H9 (cell line): ENCODE data around the gene ADAM29. TPM values are rescaled to one million over a fixed set of nuclear protein-coding genes. Genes with fewer than 3 reads are reported as not detected.

Source experiments
- DNase-seq: peaks from one replicate; pipeline ENCODE4 v3.0.0-alpha.2; 2017
- H2AFZ ChIP-seq: one replicate; pipeline ENCODE4 v1.6.1; 2013; ENCODE audit warnings: mild to moderate bottlenecking, low read length, control low read depth, moderate library complexity
- H2AK5ac ChIP-seq: 2 replicates; pipeline ENCODE4 v1.6.1; 2013; ENCODE audit warnings: low read length, control low read depth, mixed read lengths; ENCODE audit not compliant: insufficient read length
- H2BK120ac ChIP-seq: one replicate; pipeline ENCODE4 v1.6.1; 2013; ENCODE audit warnings: low read depth, mild to moderate bottlenecking, low read length, control low read depth, inconsistent platforms; ENCODE audit not compliant: poor library complexity, severe bottlenecking
- H2BK12ac ChIP-seq: 2 replicates; pipeline ENCODE4 v1.6.1; 2013; ENCODE audit warnings: low read length, control low read depth, mixed read lengths, low read depth; ENCODE audit not compliant: insufficient read length
- H2BK15ac ChIP-seq: 2 replicates; pipeline ENCODE4 v1.6.1; 2013; ENCODE audit warnings: low read depth, low read length, control low read depth
- H2BK20ac ChIP-seq: one replicate; pipeline ENCODE4 v1.6.1; 2013; ENCODE audit warnings: low read depth, mild to moderate bottlenecking, low read length, control low read depth, inconsistent platforms; ENCODE audit not compliant: poor library complexity, severe bottlenecking
- H2BK5ac ChIP-seq: 2 replicates; pipeline ENCODE4 v1.6.1; 2013; ENCODE audit warnings: low read length, control low read depth, mixed read lengths; ENCODE audit not compliant: insufficient read length
- H3K14ac ChIP-seq: 2 replicates; pipeline ENCODE4 v1.6.1; 2013; ENCODE audit warnings: low read length, control low read depth; ENCODE audit not compliant: insufficient read depth
- H3K18ac ChIP-seq: 2 replicates; pipeline ENCODE4 v1.6.1; 2013; ENCODE audit warnings: low read depth, mild to moderate bottlenecking, mixed read lengths, low read length, control low read depth; ENCODE audit not compliant: insufficient read length
- H3K23ac ChIP-seq: 2 replicates; pipeline ENCODE4 v1.6.1; 2013; ENCODE audit warnings: low read length, control low read depth, mixed read lengths, low read depth; ENCODE audit not compliant: insufficient read length
- H3K23me2 ChIP-seq: 2 replicates; pipeline ENCODE4 v1.6.1; 2013; ENCODE audit warnings: low read depth, mild to moderate bottlenecking, mixed read lengths, low read length, control low read depth; ENCODE audit not compliant: insufficient read length, poor library complexity, severe bottlenecking
- H3K27ac ChIP-seq: 2 replicates; pipeline ENCODE4 v1.5.1; 2013; ENCODE audit warnings: low read length, control low read depth, mixed read lengths, low read depth; ENCODE audit not compliant: insufficient read length
- H3K27me3 ChIP-seq: 2 replicates; pipeline ENCODE4 v1.6.1; 2013; ENCODE audit warnings: low read length, control low read depth, inconsistent platforms; ENCODE audit not compliant: insufficient read depth
- H3K4ac ChIP-seq: 2 replicates; pipeline ENCODE4 v1.6.1; 2013; ENCODE audit warnings: low read depth, mild to moderate bottlenecking, control low read depth, inconsistent platforms, low read length, moderate library complexity
- H3K4me1 ChIP-seq: 2 replicates; pipeline ENCODE4 v1.6.1; 2013; ENCODE audit warnings: low read length, control low read depth, inconsistent platforms; ENCODE audit not compliant: insufficient read depth
- H3K4me2 ChIP-seq: 2 replicates; pipeline ENCODE4 v1.6.1; 2013; ENCODE audit warnings: low read length, control low read depth, mixed read lengths; ENCODE audit not compliant: insufficient read length, insufficient read depth
- H3K56ac ChIP-seq: 2 replicates; pipeline ENCODE4 v1.6.1; 2013; ENCODE audit warnings: low read depth, mild to moderate bottlenecking, mixed read lengths, low read length, control low read depth; ENCODE audit not compliant: insufficient read length
- H3K79me1 ChIP-seq: 2 replicates; pipeline ENCODE4 v1.6.1; 2013; ENCODE audit warnings: low read depth, mild to moderate bottlenecking, moderate library complexity, low read length, control low read depth, inconsistent platforms; ENCODE audit not compliant: insufficient read depth, poor library complexity, severe bottlenecking
- H3K79me2 ChIP-seq: 2 replicates; pipeline ENCODE4 v1.6.1; 2013; ENCODE audit warnings: low read length, control low read depth, inconsistent platforms; ENCODE audit not compliant: insufficient read depth
- H3K9ac ChIP-seq: 2 replicates; pipeline ENCODE4 v1.6.1; 2013; ENCODE audit warnings: low read length, control low read depth, mixed read lengths; ENCODE audit not compliant: insufficient read length; ENCODE audit errors: extremely low read depth
- H3K9me3 ChIP-seq: one replicate; pipeline ENCODE4 v1.6.1; 2013; ENCODE audit warnings: low read depth, low read length, inconsistent platforms; ENCODE audit not compliant: control insufficient read depth
- H3T11ph ChIP-seq: one replicate; pipeline ENCODE4 v1.6.1; 2013; ENCODE audit warnings: mild to moderate bottlenecking, low read length, control low read depth, inconsistent platforms
- H4K20me1 ChIP-seq: one replicate; pipeline ENCODE4 v1.6.1; 2013; ENCODE audit not compliant: control insufficient read depth, insufficient read length, insufficient read depth
- H4K5ac ChIP-seq: 2 replicates; pipeline ENCODE4 v1.6.1; 2013; ENCODE audit warnings: low read depth, mild to moderate bottlenecking, mixed read lengths, low read length, control low read depth; ENCODE audit not compliant: insufficient read length
- H4K8ac ChIP-seq: replicated peaks from 2 replicates; pipeline ENCODE4 v1.6.1; 2013; ENCODE audit warnings: low read length, control low read depth, mixed read lengths, low read depth; ENCODE audit not compliant: insufficient read length
- H4K91ac ChIP-seq: 2 replicates; pipeline ENCODE4 v1.6.1; 2013; ENCODE audit warnings: low read depth, mild to moderate bottlenecking, moderate library complexity, mixed read lengths, low read length, control low read depth; ENCODE audit not compliant: insufficient read length
- H3K27ac Mint-ChIP-seq, 3 experiments: 2 replicates in 2 of 3; 3 replicates in 1 of 3; pipeline ENCODE4 v1.8.0; 2020 to 2021; ENCODE audit warnings: mixed read lengths in 3 of 3, mild to moderate bottlenecking in 1 of 3, moderate library complexity in 1 of 3
- H3K27me3 Mint-ChIP-seq: 2 replicates; pipeline ENCODE4 v1.8.0; 2021; ENCODE audit warnings: low read depth, mild to moderate bottlenecking, moderate library complexity, mixed read lengths
- H3K36me3 Mint-ChIP-seq, 3 experiments: 2 replicates in 2 of 3; 3 replicates in 1 of 3; pipeline ENCODE4 v1.8.0; 2020 to 2021; ENCODE audit warnings: low read depth in 3 of 3, mixed read lengths in 3 of 3; ENCODE audit not compliant: insufficient read depth in 1 of 3
- H3K4me1 Mint-ChIP-seq, 2 experiments: 2 replicates each; pipeline ENCODE4 v1.8.0; 2020; ENCODE audit warnings: mixed read lengths in 2 of 2
- H3K4me3 Mint-ChIP-seq, 2 experiments: 2 replicates in 1 of 2; 3 replicates in 1 of 2; pipeline ENCODE4 v1.8.0; 2020 to 2021; ENCODE audit warnings: mild to moderate bottlenecking in 2 of 2, mixed read lengths in 2 of 2, moderate library complexity in 1 of 2
- H3K9me3 Mint-ChIP-seq, 2 experiments: 2 replicates in 1 of 2; 3 replicates in 1 of 2; pipeline ENCODE4 v1.8.0; 2020; ENCODE audit warnings: mild to moderate bottlenecking in 2 of 2, mixed read lengths in 2 of 2, moderate library complexity in 1 of 2
- CTCF ChIP-seq: fragments of 200-600 bp; sonication (generic); conservative IDR thresholded peaks from 3 replicates; pipeline ENCODE4 v1.8.0; 2021; ENCODE audit warnings: antibody characterized with exemption, mild to moderate bottlenecking
- WGBS: extraction: QIAGEN DNeasy Blood & Tissue Kit; methylation state at CpG from one replicate; pipeline ENCODE4 v1.1.7; 2013; ENCODE audit warnings: missing lambda C conversion rate, low lambda C conversion rate, mixed read lengths; ENCODE audit not compliant: insufficient read length; ENCODE audit errors: extremely low coverage; 5-methylcytosine and 5-hydroxymethylcytosine counted together
- total RNA-seq: library from RNA; stranded (reverse); gene quantifications from 2 replicates; pipeline ENCODE4 v1.2.1, GENCODE V29; 2021

ADAM29 gene
- total RNA-seq, 1 experiment from 2014 or later, result not detected

- no peak for DNase-seq
These were observed 81.2 kb downstream of the ADAM29 start for GRCh38 chr4:174999407-174999806.

More at GRCh38 chr4:174999407-174999806, 81.2 kb downstream of the ADAM29 start:
- Histone ChIP-seq H3K79me1 (no peaks in the 10 kb centered on the region), H3K14ac (no peak overlapping the region), H2BK20ac (no peak overlapping the region), H3T11ph (no peak overlapping the region), H4K20me1 (no peaks in the 10 kb centered on the region), H3K56ac (no peak overlapping the region), H2BK120ac (no peak overlapping the region), H3K27me3 (no peaks in the 10 kb centered on the region), H3K18ac (no peak overlapping the region), H3K9me3 (no peaks in the 10 kb centered on the region), H3K4ac (no peak overlapping the region), H3K4me2 (no peak overlapping the region), H2BK15ac (no peak overlapping the region), H4K91ac (no peak overlapping the region), H3K4me1 (no peaks in the 10 kb centered on the region), H2AK5ac (no peak overlapping the region), H2BK5ac (no peak overlapping the region), H3K27ac (no peak overlapping the region), H2BK12ac (no peak overlapping the region), H3K23me2 (no peaks in the 10 kb centered on the region), H2AFZ (no peak overlapping the region), H3K23ac (no peak overlapping the region), H3K9ac (no peak overlapping the region), H3K79me2 (no peaks in the 10 kb centered on the region), H4K5ac (no peak overlapping the region), H4K8ac (no peak overlapping the region)
- Mint-ChIP-seq H3K27me3 (no peaks in the 10 kb centered on the region), H3K9me3 (peaks cover 7 to 8% of the 10 kb centered on the region in 2 experiments; a peak in 3 of 5 replicates), H3K4me1 (no peaks in the 10 kb centered on the region), H3K27ac (no peak overlapping the region), H3K36me3 (peaks cover 6 to 14% (median 8%) of the 10 kb centered on the region in 3 experiments; a peak in 6 of 7 replicates), H3K4me3 (no peak overlapping the region)
- no peak for TF ChIP-seq CTCF
- no CpG with 5 or more reads among the region's 4 CpGs for WGBS
